SIG-M5 treated with dmso at 0.1 percent for 504 hours (cell line): ENCODE data around the gene FUT3.
A peak's percentile ranks its signal among the peaks of the same experiment; 100 is the strongest.
"Not testable (repeated sequence)": the region's sequence is repeated elsewhere in the genome, so short reads cannot be mapped to it uniquely, and the experiment has no call there.

Experiments
- DNase-seq: peaks from one replicate; lab custom pipeline; 2025; ENCODE audit not compliant: unreplicated experiment; lab: John Stamatoyannopoulos, UW

FUT3 gene

GRCh38 chr19:5851302-5851701, at the start of gene FUT3:
FUT3 (minus strand) TSS chr19:5851449.
- no peak for DNase-seq

GRCh38 chr19:5900976-5901375, 49.7 kb upstream of the FUT3 start:
- no peak for DNase-seq

DNA sequence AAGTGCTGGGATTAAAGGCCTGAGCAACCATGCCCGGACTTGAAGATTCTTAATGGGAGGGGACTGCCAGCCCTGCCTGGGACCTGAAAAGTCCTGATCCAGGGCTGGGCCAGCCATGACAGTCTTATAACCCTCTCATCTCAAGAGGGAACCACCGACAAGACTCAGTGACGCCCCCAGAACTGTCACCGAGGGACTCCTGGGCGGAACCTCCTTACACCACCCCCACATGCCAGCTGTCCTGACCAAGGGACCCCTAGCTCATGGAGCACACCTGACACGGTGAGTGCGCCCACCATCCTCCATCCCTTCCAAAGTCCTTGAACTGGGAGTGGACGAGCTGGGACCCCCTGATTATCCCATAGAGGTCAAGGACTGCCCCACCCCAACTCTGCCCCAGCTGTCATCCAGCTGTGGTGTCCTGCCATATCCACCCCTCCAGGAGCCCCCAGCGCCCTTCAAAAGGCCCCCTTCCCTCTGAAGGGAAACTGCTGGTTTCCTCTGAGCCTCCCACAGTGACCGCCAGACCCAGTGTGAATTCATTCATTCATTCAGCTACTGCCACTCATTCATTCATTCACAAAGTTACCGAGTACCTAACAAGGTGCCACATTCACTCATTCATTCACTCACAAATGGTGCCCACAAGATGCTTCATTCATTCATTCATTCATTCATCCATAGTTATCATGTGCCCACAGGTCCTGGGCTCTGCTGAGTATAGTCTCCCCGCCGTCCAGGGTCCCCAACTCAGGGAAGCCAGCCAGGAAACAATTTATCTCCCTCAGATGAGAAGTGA, 48.7 kb upstream of the FUT3 start:
- DNase-seq, result no peak

DNA sequence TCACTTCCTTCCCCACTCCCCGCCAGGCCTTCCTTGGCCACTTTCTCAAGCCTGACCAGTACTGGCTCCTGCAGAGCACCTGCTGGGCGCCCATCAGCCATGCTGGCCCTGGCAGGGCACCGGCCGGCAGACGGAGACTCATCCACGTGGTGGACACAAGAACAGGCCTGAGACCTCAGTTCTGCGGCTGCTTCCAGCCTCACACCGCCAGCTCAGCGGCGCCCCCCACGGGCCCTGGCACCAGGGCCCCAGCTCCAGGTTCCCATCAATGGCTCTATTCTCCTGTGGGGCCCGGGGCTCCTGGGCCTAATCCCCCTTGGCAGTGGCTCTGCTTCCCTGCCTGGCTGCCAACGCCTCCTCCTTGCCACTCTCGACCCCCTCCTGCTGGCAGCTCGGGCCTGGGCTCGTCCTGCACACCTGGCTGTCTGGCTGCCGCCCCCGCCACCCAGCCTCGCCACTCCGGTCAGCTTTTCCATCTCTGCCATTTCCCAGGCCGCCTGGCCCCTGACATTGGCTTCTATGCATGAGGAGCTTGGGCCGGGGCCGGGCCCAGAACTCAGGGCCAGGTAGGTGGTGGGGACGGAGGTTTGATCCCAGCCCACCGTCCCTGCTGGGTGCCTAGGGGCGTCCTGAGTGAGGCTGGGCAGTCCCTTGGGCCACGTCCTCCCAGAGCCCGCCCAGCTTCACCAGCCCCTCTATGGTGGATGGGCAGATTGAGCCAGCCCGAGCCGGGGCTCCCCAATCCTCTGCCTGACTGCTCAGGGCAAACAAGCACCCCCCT, 46.1 kb upstream of the FUT3 start:
- no peak for DNase-seq

DNA sequence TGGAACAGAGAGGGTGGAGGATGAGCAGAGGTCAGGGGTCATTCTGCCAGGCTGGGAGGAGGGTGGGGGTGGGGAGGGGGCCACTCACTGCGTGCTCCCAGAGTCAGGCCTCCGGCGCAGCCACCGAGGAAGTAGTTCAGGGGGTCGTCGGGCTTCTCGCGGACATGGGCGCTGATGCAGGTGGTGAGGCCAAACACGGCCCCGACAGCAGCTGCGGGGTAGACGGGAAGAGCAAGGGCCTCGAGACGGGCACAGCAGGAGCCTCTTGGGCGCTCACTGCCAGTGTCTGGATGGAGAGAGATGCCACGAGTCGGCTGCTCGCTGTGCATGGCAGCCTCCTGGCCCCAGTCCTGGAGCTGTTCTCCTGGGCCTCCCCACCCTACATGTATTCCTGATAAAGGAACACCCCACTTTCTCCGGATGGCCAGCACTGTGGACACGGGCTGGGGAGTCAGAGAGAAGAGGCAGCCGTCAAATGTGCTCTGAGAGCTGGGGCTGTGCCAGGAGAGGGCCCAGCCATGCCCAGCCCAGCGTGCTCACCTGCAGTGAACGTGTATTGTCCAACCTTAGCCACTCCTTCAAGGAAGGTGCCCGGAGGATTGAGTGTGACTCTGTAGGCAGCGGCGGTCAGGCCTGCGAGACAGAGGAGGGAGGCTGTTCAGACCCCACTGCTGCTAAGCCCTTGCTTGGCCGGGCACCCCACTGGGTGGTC, 45.3 kb upstream of the FUT3 start:
- DNase-seq, result no peak

- DNase-seq, result no peak
These were observed 44.6 kb upstream of the FUT3 start for GRCh38 chr19:5895890-5896289.

GRCh38 chr19:5895409-5895808, 44.2 kb upstream of the FUT3 start:
- DNase-seq, result no peak

DNA sequence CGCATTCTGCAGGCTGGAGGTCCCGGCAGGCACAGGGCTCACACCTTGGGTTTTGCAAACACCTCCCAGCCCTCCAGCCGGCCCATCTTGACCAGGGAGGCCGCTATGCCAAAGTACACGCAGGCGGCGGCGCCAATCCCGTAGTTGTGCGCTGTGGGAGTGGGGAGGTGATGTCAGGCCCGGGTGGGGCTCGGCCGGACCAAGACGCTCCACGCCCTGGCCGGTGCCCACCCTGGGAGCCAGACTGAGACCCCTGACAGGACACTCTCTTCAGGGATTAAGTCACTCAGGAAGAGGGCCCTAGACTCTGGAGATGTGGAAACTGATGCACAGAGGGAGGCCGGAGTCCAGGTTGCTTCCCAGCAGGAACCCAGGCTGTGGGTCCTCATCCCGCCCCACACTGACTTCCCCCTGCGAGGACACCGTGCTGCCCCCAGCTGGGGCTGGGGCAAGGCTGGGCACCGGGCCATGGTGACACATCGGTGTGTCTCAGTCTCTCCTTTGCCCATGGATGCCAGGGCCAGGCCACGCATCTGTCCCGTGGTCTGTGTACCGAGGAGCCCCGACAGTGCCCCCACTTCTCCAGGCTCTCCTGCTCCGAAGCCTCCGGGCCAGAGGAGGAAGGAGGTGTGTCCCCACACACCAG, 43.6 kb upstream of the FUT3 start:
- no peak for DNase-seq

DNA sequence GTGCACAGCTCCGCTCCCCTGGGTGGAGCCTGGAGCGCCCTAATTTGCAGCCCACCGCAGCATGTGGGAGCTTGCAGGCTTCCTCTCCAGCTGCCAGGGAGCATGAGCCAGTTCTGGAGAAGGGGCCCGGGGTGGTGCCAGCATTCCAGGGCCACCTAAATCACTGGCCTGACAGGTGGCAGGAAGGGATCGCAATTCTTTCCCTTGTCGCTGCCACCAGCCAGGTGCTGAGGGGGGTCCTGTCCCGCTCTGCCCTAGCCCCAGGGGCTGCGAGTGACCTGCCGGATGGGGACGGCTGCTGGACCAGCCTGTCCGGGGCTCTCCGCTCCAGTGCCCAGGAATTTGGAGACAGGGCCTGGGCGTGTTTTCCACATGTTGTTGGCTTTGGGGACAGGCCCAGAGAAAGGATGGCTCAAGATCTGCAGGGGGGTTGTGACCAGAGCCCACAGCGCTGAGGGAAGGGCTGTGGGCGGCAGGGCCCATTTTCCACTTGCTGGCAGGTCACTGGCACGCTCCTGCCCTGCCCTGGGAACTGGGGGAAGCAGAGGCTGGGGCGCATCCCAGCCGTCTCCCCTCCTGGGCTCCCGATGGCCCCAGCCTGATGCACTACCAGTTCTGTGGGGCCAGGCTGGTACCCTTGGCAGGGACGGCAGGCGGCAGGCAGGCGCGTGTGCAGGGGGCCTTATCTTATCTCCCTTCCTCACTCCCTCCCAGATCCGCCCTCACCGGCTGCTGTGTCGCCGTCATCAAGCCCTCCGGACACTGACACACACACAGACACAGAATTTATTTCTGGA, 42.9 kb upstream of the FUT3 start:
- DNase-seq, result no peak

DNA sequence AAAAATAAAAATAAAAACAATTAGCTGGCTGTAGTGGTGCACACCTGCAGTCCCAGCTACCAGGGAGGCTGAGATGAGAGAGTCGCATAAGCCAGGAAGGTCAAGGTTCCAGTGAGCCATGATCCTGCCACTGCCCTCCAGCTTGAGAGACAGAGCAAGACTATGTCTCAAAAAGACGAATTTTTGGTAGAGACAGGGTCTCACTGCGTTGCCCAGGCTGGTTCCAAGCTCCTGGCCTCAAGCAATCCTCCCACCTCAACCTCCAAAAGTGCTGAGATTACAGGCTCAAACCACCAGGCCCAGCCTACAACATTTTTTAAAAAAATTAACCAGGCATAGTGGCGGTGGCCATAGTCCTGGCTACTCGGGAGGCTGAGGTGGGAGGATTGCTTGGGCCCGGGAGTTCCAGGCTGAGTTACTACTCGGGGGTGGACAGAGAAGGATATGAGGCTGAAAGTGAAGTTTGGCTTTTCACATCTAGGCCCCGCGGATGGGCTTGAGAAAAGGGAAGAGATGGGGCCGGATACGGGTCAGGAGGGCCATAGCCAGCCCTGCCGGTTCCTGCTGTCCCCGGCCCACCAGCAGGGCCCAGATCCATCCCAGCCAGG, 42.2 kb upstream of the FUT3 start:
- no peak for DNase-seq

GRCh38 chr19:5892772-5893275, 41.6 kb upstream of the FUT3 start:
- no peak for DNase-seq

DNA sequence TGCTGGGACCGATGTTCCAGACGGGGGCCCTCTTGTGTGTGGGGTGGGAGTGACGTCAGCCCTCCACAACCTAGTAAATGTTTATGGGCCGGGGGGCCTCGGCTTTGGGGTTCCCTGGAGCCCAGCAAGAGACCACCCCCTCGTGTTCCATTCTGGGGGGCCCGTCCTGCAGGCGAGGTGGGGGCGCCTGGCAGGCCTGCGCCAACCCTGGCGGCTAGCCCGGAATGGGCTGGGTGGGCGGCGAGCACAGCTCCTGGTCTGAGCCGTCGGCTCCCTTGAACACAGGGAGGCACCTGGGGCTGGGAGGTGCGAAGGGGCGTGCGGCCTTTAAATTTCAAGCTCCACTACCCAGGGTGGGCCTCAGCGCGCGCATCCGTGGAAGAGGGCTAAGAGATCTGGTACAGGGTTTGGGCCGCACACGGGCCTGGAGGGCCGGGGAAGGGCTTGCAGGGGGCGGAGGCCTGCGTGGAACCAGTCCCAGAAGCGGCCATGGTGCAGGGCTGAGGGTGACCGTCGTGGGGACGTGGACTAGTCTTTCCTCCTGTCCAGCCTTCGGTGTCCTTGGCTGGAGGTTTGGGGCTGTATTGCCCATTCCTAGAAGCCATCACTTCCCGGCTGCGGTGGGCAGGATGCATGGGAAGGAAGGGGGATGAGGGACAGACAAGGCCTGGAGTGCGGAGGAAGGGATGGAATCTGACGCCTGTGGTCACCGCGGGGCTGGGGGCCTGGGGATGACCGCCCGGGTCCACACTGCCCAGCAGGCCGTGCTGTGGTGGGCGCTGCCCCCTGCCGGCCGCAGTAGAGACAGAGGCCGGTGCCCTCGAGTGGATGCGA, 40.9 kb upstream of the FUT3 start:
- no peak for DNase-seq

- DNase-seq, result no peak
These were observed 40.3 kb upstream of the FUT3 start for GRCh38 chr19:5891572-5891937.

DNA sequence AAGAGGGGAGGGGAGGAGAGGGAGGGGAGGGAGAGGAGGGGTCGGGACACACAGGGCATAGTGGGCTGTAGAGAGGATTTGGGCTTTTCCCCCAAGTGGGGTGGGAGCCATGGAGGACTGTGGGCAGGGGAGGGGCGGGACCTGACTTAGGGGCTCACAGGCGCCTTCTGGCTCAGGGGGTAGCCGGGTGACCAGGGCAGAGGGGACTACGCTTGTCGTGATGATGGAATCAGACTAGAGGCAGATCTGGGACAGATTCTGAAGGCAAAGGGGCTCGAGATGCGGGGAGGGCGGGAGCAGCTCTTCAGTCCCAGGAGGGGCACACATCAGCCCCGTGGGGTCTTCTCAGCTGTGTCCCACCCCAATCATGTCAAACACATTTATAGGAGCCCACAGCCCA, 38.9 kb upstream of the FUT3 start:
- no peak for DNase-seq

DNA sequence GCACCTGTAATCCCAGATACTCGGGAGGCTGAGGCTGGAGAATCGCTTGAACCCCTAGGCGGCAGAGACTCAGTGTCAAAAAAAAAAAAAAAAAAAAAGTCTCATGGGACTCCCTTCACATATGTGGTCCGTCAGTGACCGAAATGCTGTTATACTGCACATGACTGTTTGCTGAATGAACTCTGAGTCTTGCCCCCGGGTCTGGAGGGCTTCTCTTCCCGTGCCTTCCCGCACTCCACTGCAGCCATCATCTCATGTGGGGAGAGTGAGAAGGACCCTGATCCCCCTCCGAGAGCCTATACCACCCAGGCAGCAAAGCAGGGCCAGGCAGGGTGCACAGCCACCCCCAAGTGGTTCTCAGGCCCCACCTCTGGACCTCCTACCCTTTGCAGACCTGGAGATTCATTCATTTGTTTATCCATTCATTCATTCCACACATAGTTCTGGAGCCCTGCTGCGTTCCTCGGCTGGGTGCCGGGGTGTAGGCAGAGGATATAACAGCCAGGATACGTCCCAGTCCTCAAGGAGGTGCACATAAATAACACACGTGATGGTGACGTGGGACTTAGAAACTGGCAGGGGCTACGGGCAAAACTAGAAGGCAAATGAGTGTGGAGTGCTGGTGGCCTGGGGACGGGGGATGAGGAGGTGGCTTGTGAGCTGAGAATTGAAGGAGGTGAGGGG, 38.2 kb upstream of the FUT3 start:
- DNase-seq, result no peak

DNA sequence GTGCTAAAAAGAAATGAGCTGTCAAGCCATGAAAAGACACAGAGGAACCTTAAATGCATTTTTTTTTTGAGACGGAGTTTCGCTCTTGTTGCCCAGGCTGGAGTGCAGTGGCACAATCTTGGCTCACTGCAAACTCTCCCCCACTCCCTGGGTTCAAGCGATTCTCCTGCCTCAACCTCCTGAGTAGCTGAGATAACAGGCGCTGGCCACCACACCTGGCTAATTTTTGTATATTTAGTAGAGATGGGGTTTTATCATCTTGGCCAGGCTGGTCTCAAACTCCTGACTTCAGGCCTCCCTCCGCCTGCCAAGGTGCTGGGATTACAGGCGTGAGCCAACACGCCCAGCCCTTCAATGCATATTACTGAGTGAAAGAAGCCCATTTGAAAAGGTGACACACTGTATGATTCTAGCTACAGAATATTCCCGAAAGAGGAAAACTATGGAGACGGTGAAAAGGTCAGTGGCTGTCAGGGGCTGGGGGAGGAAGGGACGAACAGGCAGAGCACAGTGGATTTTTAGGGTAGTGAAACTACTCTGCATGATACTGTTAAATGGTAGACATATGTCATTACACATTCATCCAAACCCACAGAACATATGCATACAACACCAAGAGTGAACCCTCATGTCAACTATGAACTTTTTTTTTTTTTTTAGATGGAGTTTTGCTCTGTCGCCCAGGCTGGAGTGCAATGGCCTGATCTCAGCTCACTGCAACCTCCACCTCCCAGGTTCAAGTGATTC, 33.0 kb upstream of the FUT3 start:
- DNase-seq, result peak; percentile 53

GRCh38 chr19:5883157-5883873, 32.1 kb upstream of the FUT3 start:
- DNase-seq, result not testable (repeated sequence)
